Natural killer cell (primary cell): ENCODE data around the gene KRIT1. TPM values are rescaled to one million over a fixed set of nuclear protein-coding genes. Genes with fewer than 3 reads are reported as not detected.

Source experiments
- ATAC-seq, 3 donors: fragments of 150-1000 bp in 2 of 3; fragments of 200-7000 bp in 1 of 3; cut with Tn5 transposase; 1 replicate in 1 of 3; 2 replicates in 2 of 3; pipeline ENCODE4 v1.10.0; 2021; ENCODE audit warnings: mild to moderate bottlenecking in 2 of 3, moderate library complexity in 2 of 3
- DNase-seq, 2 donors: peaks; one replicate each; pipeline versions ENCODE4 v3.0.0 to v3.0.0-alpha.2; 2013 to 2021; ENCODE audit warnings: mixed read lengths in 1 of 2
- H3K27ac ChIP-seq: one replicate; pipeline ENCODE4 v1.5.1; 2013; ENCODE audit warnings: mild to moderate bottlenecking, low read length
- H3K27me3 ChIP-seq: one replicate; pipeline ENCODE4 v1.6.1; 2013; ENCODE audit warnings: low read length; ENCODE audit not compliant: control insufficient read depth, insufficient read depth
- H3K36me3 ChIP-seq: one replicate; pipeline ENCODE4 v1.6.1; 2013; ENCODE audit warnings: low read length; ENCODE audit not compliant: control insufficient read depth, insufficient read depth
- H3K4me1 ChIP-seq: one replicate; pipeline ENCODE4 v1.6.1; 2013; ENCODE audit warnings: low read length; ENCODE audit not compliant: control insufficient read depth, insufficient read depth
- H3K4me3 ChIP-seq: one replicate; pipeline ENCODE4 v1.5.1; 2013; ENCODE audit warnings: low read length
- H3K9me3 ChIP-seq: one replicate; pipeline ENCODE4 v1.6.1; 2013; ENCODE audit warnings: low read length; ENCODE audit not compliant: control insufficient read depth, insufficient read depth
- H3K27ac Mint-ChIP-seq, 2 donors: one replicate each; pipeline ENCODE4 v1.8.0; 2022; ENCODE audit warnings: mild to moderate bottlenecking in 2 of 2, mixed read lengths in 2 of 2, moderate library complexity in 1 of 2
- H3K27me3 Mint-ChIP-seq, 2 donors: one replicate each; pipeline ENCODE4 v1.8.0; 2022; ENCODE audit warnings: low read depth in 2 of 2, mixed read lengths in 2 of 2
- H3K36me3 Mint-ChIP-seq: one replicate; pipeline ENCODE4 v1.8.0; 2022; ENCODE audit warnings: mixed read lengths
- H3K4me1 Mint-ChIP-seq, 2 donors: one replicate each; pipeline ENCODE4 v1.8.0; 2022; ENCODE audit warnings: mixed read lengths in 2 of 2
- H3K4me3 Mint-ChIP-seq: one replicate; pipeline ENCODE4 v1.8.0; 2022; ENCODE audit warnings: mild to moderate bottlenecking, moderate library complexity, mixed read lengths
- H3K9me3 Mint-ChIP-seq, 2 donors: one replicate each; pipeline ENCODE4 v1.8.0; 2022; ENCODE audit warnings: mixed read lengths in 2 of 2
- CTCF ChIP-seq: fragments of 200-600 bp; IDR thresholded peaks from one replicate; pipeline ENCODE4 v1.8.0; 2022; ENCODE audit warnings: antibody characterized with exemption
- WGBS: methylation state at CpG from one replicate; pipeline ENCODE4 v1.1.7; 2013; ENCODE audit warnings: missing lambda C conversion rate; ENCODE audit not compliant: insufficient coverage; 5-methylcytosine and 5-hydroxymethylcytosine counted together
- intact Hi-C: fragments of 100-400 bp; cut with micrococcal nuclease; formaldehyde crosslinking; loops from one replicate; pipeline ENCODE4 v1.14.2; 2022
- total RNA-seq, 4 donors: library from RNA; stranded (reverse); fragments of 120-200 nt in 1 of 4; gene quantifications; one replicate each; pipeline versions ENCODE4 v1.2.3 to v1.2.4, GENCODE V29; 2013 to 2022

The KRIT1 gene
- total RNA-seq, 3 donors from 2014 or later (not counting 1 experiment from before 2014, with no cell fraction given): 55.4 to 76.7 (median 62.6) TPM

GRCh38 chr7:92275327-92275726, 29.6 kb upstream of the KRIT1 start:
- no peak for DNase-seq
- no peaks in the 10 kb centered on the region for H3K27me3 Mint-ChIP-seq
- H3K9me3 ChIP-seq: no peaks in the 10 kb centered on the region
- H3K27ac ChIP-seq: no peak overlapping the region
- no peaks in the 10 kb centered on the region for H3K36me3 Mint-ChIP-seq
- TF ChIP-seq CTCF: no peak
- H3K27me3 ChIP-seq: no peaks in the 10 kb centered on the region
- ATAC-seq: no peak
- whole genome bisulfite sequencing: 96% methylated on average over 4 of the region's 4 CpGs
- H3K36me3 ChIP-seq: no peaks in the 10 kb centered on the region
- H3K9me3 Mint-ChIP-seq: no peaks in the 10 kb centered on the region
- H3K4me3 Mint-ChIP-seq: no peak overlapping the region
- intact Hi-C loops: no loop called here
- no peaks in the 10 kb centered on the region for H3K4me1 ChIP-seq
- no peak overlapping the region for H3K4me3 ChIP-seq
- H3K4me1 Mint-ChIP-seq: peaks cover 17 to 37% of the 10 kb centered on the region in 2 donors
- H3K27ac Mint-ChIP-seq: no peak overlapping the region

- no peaks in the 10 kb centered on the region for H3K9me3 ChIP-seq
- no peaks in the 10 kb centered on the region for H3K27me3 Mint-ChIP-seq
- no peak overlapping the region for H3K4me3 Mint-ChIP-seq
- ATAC-seq (no peak), DNase-seq (no peak)
- H3K36me3 Mint-ChIP-seq: no peaks in the 10 kb centered on the region
- intact Hi-C loops: no loop called here
- no peak for TF ChIP-seq CTCF
- no peak overlapping the region for H3K4me3 ChIP-seq
- H3K27ac ChIP-seq: no peak overlapping the region
- H3K27me3 ChIP-seq: no peaks in the 10 kb centered on the region
- H3K27ac Mint-ChIP-seq: no peak overlapping the region
- no peaks in the 10 kb centered on the region for H3K9me3 Mint-ChIP-seq
- H3K4me1 ChIP-seq: no peaks in the 10 kb centered on the region
- H3K36me3 ChIP-seq: no peaks in the 10 kb centered on the region
- no CpG with 5 or more reads among the region's 1 CpG for WGBS
- H3K4me1 Mint-ChIP-seq: peaks cover 6 to 16% of the 10 kb centered on the region in 2 donors
These were observed 23.2 kb upstream of the KRIT1 start for GRCh38 chr7:92268921-92269320.

- H3K9me3 Mint-ChIP-seq: no peaks in the 10 kb centered on the region
- H3K4me1 Mint-ChIP-seq: peaks cover 6 to 11% of the 10 kb centered on the region in 2 donors
- no peaks in the 10 kb centered on the region for H3K27me3 ChIP-seq
- ATAC-seq: no peak
- no peak for DNase-seq
- H3K36me3 ChIP-seq: no peaks in the 10 kb centered on the region
- H3K4me3 Mint-ChIP-seq: no peak overlapping the region
- no peaks in the 10 kb centered on the region for H3K4me1 ChIP-seq
- no peak overlapping the region for H3K27ac Mint-ChIP-seq
- no peak for TF ChIP-seq CTCF
- H3K9me3 ChIP-seq: no peaks in the 10 kb centered on the region
- 96% methylated on average over 4 of the region's 5 CpGs for WGBS
- H3K4me3 ChIP-seq: no peak overlapping the region
- no peaks in the 10 kb centered on the region for H3K27me3 Mint-ChIP-seq
- intact Hi-C loops: no loop called here
- no peak overlapping the region for H3K27ac ChIP-seq
- no peaks in the 10 kb centered on the region for H3K36me3 Mint-ChIP-seq
These were observed 20.9 kb upstream of the KRIT1 start for GRCh38 chr7:92266415-92267241.
